ENCODE data around the gene VWA1.
"Not testable (repeated sequence)": the region's sequence is repeated elsewhere in the genome, so short reads cannot be mapped to it uniquely, and the experiment has no call there.

Gene VWA1

DNA sequence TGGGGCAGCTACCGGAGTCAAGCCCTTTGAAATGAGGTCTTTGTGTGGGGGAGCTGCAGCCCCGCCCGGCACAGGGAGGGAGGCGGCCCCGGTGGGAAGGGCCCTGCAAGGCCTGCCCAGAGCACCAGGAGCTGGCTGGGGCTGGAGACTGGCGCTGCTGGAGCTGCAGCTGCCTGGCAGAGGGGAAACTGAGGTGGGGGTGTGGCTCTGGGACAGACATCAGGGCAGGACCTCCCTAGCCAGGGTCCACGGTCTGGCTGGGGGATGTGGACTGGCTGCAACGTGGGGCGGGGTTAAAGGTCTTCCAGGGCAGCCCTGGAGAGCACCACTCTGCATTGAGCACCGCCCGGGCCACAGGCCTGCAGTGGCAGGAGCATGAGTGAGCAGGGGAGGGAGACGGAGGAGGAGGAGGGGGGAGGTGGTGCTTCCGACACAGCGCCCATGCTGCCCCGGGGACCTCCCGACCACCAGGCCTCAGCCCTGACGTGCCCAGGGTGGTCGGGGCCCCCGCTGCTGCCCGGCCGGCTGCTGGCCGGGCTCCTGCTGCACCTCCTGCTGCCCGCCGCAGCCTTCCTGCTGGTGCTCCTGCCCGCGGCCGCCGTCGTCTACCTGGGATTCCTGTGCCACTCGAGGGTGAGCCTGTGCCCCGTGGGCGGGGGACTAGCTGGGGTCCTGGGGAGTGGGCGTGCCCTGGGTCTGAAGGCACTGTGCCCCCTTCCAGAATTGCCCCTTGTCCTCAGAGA is 9.6 kb upstream of the VWA1 start:
- no peak overlapping the region for H3K4me3 ChIP-seq (ENCODE audit: low read length)
- no peak for DNase-seq (ENCODE audit: low read depth)
- TF ChIP-seq CTCF (IDR thresholded peaks at IDR 0.05; ENCODE audit: insufficient read depth, low read depth, low read length, missing control alignments) = no peak

DNA sequence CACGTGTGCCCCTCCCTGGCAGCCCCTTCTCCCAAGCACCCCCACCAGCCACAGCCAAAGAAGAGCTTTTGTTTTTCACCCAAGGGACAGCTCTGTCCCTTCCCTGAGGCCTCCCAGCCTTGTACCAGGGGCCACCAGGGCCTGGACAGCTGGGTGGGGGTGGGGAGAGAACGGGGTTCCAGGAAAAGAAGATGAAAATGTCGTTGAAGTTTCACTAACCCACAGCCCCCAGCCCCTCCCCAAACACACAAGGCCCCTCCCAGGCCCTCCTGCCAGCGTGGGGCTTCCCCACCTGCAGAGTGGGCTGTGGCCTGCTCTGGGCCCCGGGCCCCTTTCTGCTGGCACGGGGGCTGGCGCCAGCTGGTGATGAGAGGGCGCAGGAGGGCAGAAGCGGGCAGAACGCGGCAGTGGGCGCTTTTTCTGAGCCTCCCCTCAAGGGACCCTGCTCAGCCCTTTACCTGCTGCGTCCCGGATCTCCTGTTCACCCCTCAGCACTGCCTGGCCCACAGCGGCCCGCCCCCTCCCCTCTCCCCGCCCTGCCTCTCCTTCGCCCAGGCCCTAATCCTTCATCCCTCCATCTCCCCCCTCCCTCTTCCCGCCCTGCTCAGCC is 8.9 kb upstream of the VWA1 start:
- TF ChIP-seq CTCF (IDR thresholded peaks at IDR 0.05; ENCODE audit: insufficient read depth, low read depth, low read length, missing control alignments) = no peak
- DNase-seq (ENCODE audit: low read depth) = no peak
- H3K4me3 ChIP-seq (ENCODE audit: low read length) = no peak overlapping the region

DNA sequence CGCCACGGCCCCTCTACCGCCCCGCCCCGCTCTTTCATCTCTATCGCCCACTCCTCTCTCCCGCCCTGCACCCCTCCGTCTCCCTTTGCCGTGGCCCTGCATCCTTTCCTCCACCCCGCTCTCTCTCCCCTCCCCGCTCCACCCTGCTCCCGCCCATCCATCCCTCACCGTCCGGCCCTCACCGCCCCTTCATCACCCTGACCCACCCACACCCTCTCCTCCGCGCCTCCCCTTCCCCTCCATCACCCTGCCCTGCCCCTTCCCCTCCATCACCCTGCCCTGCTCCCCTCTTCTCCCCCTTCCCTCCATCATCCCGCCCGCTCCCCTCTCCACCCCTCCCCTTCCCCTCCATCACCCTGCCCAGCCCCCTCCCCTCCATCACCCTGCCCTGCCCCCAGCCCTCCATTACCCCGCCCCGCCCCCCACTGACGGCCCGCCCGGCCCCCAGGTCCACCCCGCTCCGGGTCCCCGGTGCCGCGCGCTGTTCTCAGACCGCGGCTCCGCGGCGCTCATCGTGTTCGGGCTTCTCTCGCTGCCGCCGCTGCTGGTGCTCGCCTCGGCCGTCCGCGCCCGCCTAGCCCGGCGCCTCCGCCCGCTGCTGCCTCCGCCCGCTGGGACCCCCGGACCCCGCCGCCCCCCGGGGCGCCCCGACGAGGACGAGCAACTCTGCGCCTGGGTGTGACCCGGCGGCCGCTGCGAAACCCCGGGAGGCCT is 8.2 kb upstream of the VWA1 start:
- DNase-seq (ENCODE audit: low read depth) = no peak
- no peak overlapping the region for H3K4me3 ChIP-seq (ENCODE audit: low read length)
- TF ChIP-seq CTCF (IDR thresholded peaks at IDR 0.05; ENCODE audit: insufficient read depth, low read depth, low read length, missing control alignments) = no peak

DNA sequence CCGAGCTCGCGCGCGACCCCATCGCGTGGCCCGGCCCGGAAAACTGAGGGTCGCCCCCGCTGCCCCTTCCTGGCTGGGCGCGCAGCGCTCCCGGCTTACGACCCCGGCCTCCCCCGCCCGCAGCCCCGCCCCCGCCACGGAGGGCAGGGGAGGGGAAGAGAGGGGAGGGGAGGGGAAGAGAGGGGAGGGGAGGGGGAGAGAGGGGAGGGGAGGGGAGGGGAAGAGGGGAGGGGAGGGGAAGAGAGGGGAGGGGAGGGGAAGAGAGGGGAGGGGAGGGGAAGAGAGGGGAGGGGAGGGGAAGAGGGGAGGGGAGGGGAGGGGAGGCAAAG is 7.7 kb upstream of the VWA1 start:
- DNase-seq (ENCODE audit: low read depth) = no peak
- no peak overlapping the region for H3K4me3 ChIP-seq (ENCODE audit: low read length)

GRCh38 chr1:1428174-1428573 is 7.3 kb upstream of the VWA1 start:
- DNase-seq (ENCODE audit: low read depth) = no peak
- TF ChIP-seq CTCF (IDR thresholded peaks at IDR 0.05; ENCODE audit: insufficient read depth, low read depth, low read length, missing control alignments) = no peak
- no peak overlapping the region for H3K4me3 ChIP-seq (ENCODE audit: low read length)

More for the DNA sequence above, 7.7 kb upstream of the VWA1 start:
- TF ChIP-seq CTCF (IDR thresholded peaks at IDR 0.05; ENCODE audit: insufficient read depth, low read depth, low read length, missing control alignments) = no peak

DNA sequence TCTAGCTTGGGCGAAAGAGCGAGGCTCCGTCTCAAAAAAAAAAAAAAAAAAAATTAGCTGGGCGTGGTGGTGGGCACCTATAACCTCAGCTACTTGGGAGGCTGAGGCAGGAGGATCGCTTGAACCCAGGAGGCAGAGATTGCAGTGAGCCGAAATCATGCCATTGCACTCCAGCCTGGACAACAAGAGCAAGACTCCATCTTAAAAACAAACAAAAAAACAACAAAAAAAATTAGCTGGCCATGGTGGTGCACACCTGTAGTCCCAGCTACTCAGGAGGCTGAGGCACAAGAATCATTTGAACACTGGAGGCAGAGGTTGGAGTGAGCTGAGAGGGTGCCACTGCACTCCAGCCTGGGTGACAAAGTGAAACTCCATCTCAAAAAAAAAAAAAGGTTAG is 6.5 kb upstream of the VWA1 start:
- H3K4me3 ChIP-seq (ENCODE audit: low read length); DNase-seq (ENCODE audit: low read depth): not testable (repeated sequence)

GRCh38 chr1:1429671-1430073 is 5.8 kb upstream of the VWA1 start:
- no peak overlapping the region for H3K4me3 ChIP-seq (ENCODE audit: low read length)
- no peak for DNase-seq (ENCODE audit: low read depth)
- no peak for TF ChIP-seq CTCF (IDR thresholded peaks at IDR 0.05; ENCODE audit: insufficient read depth, low read depth, low read length, missing control alignments)

Data from epithelial cell of esophagus (primary cell).